ENCODE data around the gene HCST. TPM values are rescaled to one million over a fixed set of nuclear protein-coding genes. Genes with fewer than 3 reads are reported as not detected.
A peak's percentile ranks its signal among the peaks of the same experiment; 100 is the strongest.
"Not testable (repeated sequence)": the region's sequence is repeated elsewhere in the genome, so short reads cannot be mapped to it uniquely, and the experiment has no call there.

Gene HCST
- total RNA-seq, 1 donor from 2014 or later = 20.9 TPM

- no peak for DNase-seq (ENCODE audit: low spot score)
Observed at GRCh38 chr19:35879068-35879467, 23.3 kb upstream of the HCST start.

GRCh38 chr19:35879770-35880317 is 22.5 kb upstream of the HCST start:
- peak; percentile 96 for DNase-seq (ENCODE audit: low spot score)

DNA sequence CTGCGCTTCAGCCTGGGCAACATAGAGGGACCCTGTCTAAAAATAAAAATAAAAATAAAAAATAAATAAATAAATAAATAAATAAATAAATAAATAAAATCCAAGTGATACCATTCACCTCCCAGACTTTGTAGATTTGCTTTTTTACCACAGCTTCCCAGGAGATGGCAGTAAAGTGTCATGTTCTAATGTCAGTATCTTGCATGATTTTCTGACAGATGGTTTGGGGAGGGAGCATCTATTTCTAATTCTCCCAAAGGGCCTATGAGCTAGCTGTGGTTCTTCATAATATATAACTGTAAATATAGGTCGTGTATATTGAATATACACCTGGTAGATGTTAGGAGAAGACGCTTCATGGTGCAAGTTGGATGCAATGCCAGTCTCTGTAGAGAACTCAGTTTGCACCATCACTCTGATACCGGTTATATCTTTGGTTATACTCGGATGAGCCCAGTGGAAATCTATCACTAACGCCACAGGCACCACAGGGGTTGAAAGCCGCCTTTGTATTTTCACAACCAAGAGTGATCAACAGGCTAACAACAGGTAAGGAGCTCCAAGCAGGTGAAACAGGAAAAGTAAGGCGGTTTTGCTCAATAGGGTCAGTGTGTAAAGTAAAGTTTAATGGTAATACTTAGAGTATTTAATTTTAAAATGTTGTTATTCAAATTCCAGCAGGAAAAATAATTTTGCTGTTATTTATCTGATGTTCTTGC is 20.1 kb upstream of the HCST start:
- DNase-seq (ENCODE audit: low spot score) = no peak

GRCh38 chr19:35883882-35884281 is 18.4 kb upstream of the HCST start:
- DNase-seq (ENCODE audit: low spot score) = no peak

GRCh38 chr19:35885225-35885738 is 17.0 kb upstream of the HCST start:
- DNase-seq (ENCODE audit: low spot score) = no peak

- no peak for DNase-seq (ENCODE audit: low spot score)
Observed at GRCh38 chr19:35885904-35886303, 16.4 kb upstream of the HCST start.

GRCh38 chr19:35887197-35887596 is 15.1 kb upstream of the HCST start:
- no peak for DNase-seq (ENCODE audit: low spot score)

- DNase-seq (ENCODE audit: low spot score) = no peak
Observed at GRCh38 chr19:35888398-35888797, 13.9 kb upstream of the HCST start.

DNA sequence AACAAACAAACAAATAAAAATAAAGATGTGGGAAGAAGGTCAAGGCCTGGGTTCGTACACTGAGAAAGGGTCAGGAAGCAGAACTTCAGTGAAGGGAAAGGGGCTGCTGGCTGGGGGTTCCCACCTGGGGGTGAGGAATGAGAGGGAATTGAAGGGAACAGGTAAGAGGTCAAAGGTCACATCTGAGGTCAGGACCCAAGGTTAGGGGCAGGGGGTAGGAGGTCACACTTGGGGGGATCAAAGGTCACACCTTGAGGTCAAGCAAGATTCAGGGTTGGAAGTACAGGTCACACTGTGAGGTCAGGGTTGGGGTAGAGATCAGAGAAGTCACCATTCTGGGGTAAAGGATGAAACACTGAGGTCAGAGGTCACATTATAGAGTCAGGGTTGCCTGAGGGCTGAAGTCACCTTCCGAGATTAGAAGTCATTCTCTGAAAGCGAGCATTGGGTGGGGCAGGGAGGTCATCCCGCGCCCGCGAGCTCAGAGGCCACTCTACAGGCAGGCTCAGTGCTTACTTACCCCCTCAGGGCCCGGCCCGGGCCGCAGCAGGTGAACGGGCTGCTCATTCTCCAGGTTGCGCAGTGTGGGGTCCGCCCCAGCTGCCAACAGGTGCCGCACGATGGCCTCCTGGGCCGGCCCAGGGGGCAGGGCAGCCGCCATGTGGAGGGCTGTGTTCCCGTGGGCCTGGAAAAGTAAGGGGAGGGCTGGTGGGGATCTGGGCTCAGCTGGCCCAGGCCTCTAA is 12.8 kb upstream of the HCST start:
- no peak for DNase-seq (ENCODE audit: low spot score)

DNA sequence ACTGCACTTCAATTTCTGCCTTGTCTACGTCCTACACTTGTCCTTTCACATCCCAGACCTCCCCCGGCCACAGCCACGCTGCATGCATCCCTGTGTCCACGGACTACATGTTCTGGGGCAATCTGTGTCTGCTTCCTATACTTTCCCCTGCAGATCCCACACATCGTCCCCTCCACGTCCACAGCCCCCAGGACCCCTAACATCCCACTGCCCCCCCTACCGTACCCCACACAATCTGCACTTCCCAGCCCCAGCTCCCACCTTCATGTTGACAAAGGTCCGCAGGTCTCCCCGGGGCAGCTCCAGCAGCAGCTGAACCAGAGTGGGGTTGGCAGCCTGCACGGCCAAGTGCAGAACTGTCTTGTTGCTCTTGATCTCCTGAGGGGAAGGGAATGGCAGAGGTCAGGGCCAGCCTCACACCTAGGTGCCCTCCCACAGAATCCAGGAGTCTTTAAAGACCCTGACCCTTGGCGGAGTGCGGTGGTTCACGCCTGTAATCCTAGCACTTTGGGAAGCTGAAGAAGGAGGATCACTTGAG is 12.1 kb upstream of the HCST start:
- DNase-seq (ENCODE audit: low spot score) = no peak

DNA sequence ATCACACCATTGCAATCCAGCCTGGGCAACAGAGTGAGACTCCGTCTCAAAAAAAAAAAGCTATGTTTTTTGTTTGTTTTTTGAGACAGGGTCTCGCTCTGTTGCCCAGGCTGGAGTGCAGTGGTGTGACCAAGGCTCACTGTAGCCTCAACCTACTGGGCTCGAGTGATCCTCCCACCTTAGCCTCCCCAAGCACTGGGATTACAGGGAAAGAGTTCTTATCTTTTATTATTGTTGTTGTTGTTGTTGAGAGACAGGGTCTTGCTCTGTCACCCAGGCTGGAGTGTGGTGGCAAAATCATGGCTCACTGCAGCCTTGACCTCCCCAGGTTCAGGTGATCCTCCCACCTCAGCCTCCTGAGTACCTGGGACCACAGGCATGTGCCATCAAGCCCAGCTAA is 10.5 kb upstream of the HCST start:
- DNase-seq (ENCODE audit: low spot score) = not testable (repeated sequence)

GRCh38 chr19:35894342-35894741 is 8.0 kb upstream of the HCST start:
- DNase-seq (ENCODE audit: low spot score) = no peak

DNA sequence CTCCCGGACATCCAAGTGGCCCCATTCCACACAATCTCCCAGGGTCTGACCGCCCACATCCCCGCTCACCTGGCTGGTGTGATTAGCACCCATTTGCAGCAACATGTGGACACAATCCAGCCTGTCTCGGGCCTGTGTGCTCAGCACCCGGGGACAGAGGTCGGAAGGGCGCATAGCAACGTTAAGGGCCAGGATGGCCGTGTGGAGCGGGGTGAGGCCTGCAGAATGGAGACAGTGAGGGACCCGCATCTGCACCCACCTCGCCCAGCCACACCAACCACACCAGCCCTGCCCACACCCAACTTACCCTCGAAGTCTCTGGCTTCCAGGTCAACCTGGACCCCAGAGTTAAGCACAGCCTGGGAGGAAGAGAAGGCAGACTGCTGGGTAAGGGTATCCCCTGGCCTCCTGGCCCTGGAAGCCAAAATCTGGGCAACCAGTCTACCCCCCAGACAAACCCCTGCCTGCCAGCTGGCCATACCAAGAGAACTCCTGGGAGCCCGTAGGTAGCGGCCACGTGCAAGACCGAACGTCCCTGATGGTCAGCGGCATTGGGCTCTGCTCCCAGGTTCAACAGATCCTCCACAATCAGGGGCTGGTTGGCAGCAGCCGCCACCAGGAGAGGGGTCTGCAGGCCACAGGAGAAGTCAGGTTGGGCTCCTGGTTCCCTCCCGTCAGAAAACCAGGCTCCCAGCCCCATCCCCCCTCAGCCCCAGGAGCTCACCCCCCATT is 6.3 kb upstream of the HCST start:
- DNase-seq (ENCODE audit: low spot score) = no peak

- DNase-seq (ENCODE audit: low spot score) = no peak
Observed at GRCh38 chr19:35896643-35897040, 5.7 kb upstream of the HCST start.

DNA sequence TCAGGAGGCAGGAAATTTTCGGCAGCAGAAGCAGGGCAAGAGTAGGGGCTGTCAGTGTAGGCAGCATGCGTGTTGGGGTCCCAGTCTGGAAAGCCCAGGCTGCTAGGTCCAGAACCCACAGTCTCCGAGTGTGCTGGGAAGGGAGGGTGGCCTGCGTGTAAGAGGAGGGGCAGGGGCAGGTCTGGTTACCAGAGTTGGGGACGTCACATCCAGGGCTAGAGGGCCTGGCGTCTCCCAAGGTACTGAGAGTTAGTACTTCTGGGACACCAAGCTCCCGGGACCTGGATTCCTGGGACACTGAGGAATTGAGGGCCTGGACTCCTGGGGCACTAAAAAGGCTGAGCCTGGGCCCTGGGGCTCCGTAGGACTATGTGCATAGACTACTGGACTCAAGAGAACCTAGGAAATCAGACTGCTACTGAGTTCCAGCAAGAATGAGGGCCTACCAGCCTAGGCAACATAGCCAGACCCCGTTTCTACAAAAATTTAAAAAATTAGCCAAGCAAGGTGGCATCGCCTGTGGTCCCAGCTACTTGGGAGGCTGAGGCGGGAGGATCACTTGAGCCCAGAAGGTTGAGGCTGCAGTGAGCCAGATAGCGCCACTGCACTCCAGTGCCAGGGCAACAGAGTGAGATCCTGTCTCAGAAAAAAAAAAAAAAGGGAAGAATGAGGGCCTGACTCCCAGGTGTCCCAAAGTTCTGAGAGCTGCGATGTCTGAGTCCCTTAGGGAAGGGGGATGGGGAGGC is 4.5 kb upstream of the HCST start:
- no peak for DNase-seq (ENCODE audit: low spot score)

GRCh38 chr19:35898499-35898809 is 3.9 kb upstream of the HCST start:
- DNase-seq (ENCODE audit: low spot score) = no peak

DNA sequence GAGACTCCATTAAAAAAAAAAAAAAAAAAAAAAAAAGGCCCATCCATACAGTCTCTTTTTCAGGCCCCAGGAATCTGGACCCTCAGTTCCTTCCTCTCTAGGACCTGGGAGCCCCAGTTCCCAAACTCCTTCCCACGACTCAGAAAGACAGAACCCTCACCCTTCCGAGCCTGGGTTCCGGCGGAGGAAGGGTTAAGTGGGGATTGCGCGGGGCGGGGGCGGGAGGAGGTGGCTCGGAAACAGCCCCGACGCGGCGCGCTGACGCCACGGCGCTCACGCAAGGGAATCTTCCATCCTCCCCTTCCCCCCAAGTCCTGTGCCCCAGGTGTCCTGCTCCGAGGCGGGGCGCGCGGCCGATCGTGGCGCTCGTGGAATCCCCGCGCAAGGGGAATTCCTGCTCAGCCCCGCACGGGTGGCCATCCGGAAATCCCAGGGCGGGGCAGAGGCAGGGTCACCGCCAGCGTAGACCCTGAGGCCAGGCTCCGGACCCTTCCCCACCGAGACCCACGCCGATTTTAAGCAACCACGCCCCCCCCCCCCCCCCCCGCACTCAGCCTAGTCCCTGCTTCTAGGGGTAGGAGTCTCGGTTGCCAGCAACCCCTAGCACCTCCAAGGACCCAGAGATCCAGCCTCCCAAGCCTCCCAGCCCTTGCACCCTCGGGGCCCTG is 2.6 kb upstream of the HCST start:
- DNase-seq (ENCODE audit: low spot score) = peak; percentile 93

- DNase-seq (ENCODE audit: low spot score) = no peak
Observed at GRCh38 chr19:35901055-35901644, 1.2 kb upstream of the HCST start.

DNA sequence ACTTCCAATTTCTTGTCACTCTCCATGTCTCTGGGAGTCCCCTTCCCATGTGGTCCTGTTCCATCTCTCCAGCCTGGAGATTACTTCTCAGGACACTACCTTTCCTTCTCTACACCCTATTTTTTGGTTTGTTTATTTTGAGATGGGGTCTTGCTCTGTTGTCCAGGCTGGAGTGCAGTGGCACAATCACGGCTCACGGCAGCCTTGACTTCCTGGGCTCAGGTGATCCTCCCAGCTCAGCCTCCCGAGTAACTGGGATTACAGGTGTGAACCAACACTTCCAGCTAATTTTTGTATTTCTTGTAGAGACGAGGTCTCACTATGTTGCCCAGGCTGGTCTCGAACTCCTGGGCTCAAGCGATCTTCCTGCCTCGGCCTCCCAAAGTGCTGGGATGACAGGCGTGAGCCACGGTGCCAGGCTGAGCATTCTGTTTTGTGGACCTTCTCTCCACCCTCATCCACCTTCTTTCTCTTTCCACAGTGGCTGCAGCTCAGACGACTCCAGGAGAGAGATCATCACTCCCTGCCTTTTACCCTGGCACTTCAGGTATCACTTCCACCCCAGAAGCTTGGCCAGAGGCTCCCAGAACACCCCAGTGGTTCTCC is 644 bp downstream of the HCST start:
- no peak for DNase-seq (ENCODE audit: low spot score)
